Stimulated activated CD8-positive, alpha-beta memory T cell treated with anti-CD3 and anti-CD28 coated beads, Interleukin-12 subunit alpha, Interleukin-12 subunit beta, amount 100 ng/mL, for 4 hours (primary cell): ENCODE data around the gene SIGLEC5.

Experiments
- DNase-seq: peaks from one replicate; pipeline ENCODE4 v3.0.0-alpha.2; 2020; ENCODE audit warnings: low read depth

Gene SIGLEC5

DNA sequence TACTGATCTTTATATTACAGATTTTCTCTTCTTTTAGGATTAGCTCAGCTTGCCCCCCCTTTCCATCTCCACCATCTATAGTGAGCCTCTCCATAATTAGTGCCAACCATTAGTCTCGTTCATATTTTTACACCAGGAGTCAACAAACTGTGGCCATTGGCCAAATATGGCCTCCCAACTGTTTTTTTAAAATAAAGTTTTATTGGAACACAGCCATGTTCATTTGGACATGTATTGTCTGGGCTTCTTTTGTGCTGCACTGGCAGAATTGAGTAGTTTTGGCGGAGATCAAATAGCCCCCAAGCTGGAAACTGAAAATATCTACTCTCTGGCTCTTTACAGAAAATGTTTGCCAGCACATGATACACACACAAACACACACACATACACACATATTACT, 40.7 kb downstream of the SIGLEC5 start:
- DNase-seq: no peak

DNA sequence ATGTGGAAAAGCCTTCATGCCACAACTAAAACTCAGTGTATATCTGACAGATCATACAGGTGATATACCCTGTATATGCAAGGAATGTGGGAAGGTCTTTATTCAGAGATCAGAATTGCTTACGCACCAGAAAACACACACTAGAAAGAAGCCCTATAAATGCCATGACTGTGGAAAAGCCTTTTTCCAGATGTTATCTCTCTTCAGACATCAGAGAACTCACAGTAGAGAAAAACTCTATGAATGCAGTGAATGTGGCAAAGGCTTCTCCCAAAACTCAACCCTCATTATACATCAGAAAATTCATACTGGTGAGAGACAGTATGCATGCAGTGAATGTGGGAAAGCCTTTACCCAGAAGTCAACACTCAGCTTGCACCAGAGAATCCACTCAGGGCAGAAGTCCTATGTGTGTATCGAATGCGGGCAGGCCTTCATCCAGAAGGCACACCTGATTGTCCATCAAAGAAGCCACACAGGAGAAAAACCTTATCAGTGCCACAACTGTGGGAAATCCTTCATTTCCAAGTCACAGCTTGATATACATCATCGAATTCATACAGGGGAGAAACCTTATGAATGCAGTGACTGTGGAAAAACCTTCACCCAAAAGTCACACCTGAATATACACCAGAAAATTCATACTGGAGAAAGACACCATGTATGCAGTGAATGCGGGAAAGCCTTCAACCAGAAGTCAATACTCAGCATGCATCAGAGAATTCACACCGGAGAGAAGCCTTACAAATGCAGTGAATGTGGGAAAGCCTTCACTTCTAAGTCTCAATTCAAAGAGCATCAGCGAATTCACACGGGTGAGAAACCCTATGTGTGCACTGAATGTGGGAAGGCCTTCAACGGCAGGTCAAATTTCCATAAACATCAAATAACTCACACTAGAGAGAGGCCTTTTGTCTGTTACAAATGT, 42.7 kb downstream of the SIGLEC5 start:
- no peak for DNase-seq

DNA sequence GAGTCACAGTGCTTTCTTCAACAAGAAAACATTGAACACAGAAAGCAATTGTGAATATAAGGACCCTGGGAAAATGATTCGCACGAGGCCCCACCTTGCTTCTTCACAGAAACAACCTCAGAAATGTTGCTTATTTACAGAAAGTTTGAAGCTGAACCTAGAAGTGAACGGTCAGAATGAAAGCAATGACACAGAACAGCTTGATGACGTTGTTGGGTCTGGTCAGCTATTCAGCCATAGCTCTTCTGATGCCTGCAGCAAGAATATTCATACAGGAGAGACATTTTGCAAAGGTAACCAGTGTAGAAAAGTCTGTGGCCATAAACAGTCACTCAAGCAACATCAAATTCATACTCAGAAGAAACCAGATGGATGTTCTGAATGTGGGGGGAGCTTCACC, 43.4 kb downstream of the SIGLEC5 start:
- DNase-seq: no peak

DNA sequence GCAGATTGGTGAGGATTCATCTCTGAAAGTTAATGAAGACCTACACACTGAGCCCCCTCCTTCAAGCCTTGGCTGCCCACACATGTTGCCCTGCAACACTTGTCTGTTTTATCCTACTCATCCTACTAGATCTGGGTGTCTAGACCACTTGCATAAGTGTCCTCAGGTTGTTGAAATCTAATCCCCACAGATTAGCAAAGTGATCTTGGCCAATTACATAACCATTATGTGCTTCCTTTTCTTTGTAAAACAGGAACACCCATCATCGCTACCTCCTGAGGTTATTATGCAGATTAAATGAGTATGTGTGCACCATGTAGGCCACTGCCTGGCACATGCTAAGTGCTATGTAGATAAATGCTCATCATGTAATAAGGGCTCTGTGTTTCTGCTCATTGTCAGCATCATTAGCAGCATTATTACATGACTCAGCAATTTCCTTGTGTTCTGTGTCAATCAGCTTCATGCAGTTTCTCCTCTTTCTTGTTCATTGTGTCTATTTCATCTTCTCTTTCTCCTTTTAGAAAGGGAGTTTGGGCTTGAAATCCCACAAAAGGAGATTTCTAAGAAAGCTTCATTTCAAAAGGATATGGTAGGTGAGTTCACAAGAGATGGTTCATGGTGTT, 44.0 kb downstream of the SIGLEC5 start:
- no peak for DNase-seq

DNA sequence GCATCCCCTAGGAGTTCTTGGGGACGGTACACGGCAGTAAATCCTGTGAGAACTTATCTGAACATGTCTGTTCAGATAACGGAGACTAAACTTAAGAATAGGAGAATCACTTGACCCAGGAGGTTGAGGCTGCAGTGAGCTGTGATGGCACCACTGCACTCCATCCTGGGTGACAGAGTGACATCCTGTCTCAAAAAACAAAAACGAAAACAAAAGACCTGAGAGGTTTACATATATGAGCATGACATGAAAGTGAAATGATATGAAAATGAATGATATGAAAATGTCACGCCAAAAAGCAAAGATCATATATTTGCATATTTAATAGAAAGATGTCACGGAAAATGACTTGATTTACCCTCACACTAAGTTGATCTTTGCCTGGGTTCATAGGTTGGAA, 53.4 kb downstream of the SIGLEC5 start:
- no peak for DNase-seq

DNA sequence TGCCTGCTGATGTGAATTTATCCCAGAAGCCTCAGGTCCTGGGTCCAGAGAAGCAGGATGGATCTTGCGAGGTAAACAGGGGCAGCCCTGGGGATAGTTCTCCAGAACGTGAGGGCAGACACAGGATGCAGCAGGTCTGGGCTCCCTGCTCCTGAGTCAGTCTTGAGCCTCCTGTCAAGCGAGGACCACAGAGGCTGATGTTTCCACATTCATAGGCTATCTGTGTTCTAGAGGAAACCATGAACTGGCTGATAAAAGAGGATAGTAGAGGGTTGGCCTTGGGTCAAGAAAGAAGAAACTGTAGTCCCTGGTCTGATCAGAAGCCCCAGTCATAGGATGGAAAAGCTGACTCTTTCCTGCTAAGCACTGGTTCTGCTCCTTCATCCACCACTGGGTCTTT, 56.9 kb downstream of the SIGLEC5 start:
- DNase-seq: no peak

DNA sequence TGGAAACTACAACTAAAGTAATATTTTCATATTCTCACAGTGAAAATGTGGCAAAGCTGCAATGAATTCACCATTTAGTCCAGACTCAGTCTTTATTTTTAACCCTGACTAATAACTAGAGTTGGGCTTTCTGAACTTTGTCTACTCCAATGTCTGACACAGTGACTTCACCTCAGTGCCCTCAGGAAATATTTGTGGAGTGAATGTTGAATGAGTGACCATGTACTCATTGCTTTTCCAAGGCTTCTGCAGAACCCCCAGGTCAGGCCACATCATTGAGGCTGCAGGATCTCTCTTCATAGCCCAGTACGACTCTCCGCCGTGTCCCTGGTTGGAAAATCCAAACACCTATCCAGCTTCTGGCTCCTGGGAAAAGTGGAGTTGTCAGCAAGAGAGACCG, 57.3 kb downstream of the SIGLEC5 start:
- no peak for DNase-seq

DNA sequence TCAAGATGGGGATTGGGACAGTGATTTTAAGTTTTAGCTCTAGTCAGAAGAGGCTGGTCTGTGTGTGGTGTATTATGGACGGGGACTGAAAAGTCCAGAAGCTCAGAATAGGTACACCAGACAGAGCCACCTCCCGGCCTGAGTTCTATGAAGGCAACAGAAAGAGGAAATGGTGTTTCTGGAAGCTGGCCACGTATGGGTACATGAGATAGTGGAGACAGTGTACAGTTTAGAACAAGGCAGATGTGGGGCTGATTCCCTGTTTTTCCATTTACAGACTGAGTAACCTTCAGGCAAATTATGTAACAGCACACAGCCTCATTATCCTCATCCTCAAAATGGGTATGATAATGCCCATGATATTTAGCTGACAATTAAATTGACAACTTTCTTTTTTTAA, 57.8 kb downstream of the SIGLEC5 start:
- no peak for DNase-seq

DNA sequence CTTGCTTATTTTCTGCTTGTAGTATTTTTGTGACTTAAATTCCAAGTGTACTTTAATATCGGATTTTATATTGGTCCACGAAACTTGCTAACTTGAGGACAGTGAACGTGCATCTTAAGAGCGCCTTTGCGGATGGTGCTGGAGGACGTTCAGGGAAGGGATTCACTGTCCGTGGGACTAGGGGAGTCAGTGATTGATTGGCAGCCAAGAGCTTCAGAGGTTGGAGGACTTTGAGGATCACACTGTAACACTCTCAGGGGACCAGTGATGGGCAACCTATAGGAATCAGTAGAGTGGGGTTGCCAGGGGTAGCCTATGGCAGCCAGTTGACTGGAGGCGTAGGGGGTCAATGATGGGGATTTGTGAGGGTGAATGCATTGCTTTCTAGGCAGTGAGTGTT, 58.6 kb downstream of the SIGLEC5 start:
- no peak for DNase-seq

DNA sequence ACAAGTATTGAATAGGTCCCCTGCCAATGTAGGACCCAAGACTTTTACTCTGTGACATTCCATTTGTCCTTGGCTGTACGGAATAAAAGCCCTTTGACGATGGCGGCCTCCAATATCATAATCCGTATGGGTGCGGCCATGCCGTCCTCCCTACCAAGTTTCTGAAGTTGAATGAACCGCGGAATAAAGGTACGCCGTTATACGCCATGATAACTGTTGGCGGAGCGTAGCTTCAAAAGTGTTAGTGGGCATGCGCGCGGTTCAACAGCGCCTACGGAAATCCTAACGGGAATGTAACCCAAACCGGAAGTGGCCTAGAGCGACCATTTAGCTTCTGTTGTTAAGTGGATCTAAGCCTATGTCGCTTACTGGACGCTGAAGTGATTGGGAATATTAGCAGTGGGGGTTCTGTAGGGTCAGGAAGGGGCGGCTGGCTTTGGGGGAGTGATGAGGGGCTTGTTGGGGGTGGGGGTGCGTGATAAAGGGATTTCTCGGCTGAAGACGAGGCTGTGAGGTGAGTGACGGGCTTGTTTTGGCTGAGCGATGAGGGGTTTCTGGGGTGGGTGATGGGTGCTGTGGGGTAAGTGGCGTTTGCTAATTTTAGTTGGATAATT, 59.1 kb downstream of the SIGLEC5 start, which contains the start of gene ZNF175:
TSS of gene ZNF175 (plus strand) at position 322 of the 614 bp plus-strand sequence. CDS start 2,047 bp downstream, outside the sequence.
- DNase-seq: peak; percentile 73

DNA sequence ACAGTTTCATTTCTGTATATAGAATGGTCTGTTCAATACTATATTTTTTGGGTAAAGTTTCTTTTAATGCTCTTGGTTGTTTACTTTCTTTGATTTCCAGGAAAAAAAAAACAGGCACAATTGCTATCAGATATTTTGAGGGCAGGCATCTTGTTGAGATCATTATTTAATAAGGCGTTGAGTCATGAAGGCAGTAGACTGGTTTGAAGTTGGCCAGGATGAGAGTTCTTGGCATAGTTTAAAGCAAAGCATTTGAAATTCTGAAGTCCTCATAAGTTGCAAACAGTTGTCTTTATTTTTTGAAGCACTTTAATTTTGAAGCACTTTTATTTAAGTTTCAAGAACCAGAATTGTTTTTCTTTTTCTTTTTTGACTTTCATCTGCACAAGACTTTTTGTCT, 61.7 kb downstream of the SIGLEC5 start:
- no peak for DNase-seq

DNA sequence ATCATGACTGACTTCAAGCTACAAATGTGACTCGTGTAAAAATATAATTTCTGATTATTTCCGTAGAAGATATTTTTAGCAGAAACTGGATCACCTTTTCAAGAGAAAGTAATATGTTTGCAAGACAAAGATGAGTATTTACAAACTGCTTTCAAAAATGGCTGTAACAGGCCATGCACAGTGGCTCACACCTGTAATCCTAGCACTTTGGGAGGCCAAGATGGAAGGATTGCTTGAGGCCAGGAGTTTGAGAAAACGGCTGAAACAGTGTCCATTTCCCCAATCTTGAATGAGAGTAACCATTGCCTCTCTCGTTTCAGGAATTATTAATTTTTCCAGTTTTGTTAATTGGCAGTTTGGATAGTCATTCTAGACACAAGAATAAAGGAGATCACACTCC, 62.6 kb downstream of the SIGLEC5 start:
- DNase-seq: no peak

DNA sequence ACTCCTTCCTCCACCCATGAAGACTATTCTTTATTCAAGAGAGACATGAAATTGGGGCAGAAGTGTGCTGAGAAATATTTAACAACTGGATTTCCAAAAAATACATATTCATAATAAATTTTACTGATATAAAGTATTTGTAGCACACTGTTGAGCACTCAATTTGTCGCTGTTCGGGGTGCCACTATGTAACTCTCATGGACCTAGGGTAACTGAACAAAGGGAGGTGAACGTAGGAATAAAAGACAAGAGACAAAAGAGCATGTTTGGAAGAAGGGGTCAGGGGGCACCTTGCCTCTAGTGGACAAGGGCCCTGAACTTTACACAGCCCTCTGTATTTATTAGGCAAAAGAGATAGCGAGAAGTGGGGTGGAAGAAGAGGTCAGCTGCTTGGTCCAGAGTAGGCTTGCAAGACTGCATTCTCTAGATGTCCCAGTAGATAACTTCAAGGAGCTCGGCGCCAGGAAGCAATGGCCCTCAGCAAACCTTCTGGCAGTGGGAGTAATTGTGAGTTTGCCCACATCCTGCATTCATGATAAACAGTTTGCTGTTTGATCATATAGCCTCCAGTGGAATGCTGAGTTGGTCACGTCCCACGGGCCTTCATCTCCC, 63.6 kb downstream of the SIGLEC5 start:
- DNase-seq: no peak

DNA sequence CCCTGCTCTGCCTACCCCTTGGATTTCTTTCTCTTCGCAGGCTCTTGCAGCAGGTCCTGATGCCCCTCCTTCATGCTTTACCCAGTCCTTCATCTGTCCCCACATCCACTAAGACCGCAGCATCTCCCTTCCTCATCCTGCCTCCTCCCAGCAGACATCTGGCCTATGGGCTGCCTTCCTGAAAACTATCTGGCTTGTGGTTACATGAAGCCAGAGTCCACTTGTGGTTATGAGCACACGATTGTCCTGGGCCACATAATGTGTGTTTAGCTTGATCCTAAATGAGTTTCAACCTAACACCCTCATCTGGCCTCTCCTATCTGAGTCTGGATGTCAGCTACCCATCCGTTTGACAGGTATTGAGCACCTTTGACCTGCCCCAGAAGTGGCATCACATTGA, 64.6 kb downstream of the SIGLEC5 start:
- no peak for DNase-seq

DNA sequence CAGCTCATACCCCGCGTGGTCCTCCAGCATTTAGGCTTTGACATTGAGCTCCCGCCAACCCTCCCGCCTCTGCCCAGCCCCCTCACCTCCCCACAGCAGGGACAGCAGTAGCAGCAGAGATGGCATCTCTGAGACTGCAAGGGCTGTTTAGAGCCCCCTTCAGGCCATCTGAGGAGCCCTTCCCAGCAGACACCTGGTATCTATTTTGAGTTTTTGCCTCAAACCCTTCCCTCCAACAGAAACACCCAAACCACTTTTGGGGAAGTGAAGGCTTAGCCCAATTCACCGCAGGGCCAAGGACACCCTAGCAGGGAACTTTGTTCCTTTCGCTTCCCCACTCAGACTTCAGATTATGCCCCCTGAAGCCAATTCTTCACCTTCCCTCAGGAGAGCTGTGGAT, 65.4 kb downstream of the SIGLEC5 start:
- DNase-seq: no peak
